G401 (cell line): ENCODE results near the gene METTL15. TPM values are rescaled to one million over a fixed set of nuclear protein-coding genes. Genes with fewer than 3 reads are reported as not detected.
"Not testable (repeated sequence)": the region's sequence is repeated elsewhere in the genome, so short reads cannot be mapped to it uniquely, and the experiment has no call there.

ENCODE experiments used
- DNase-seq: peaks from one replicate; pipeline ENCODE4 v3.0.0-alpha.2; 2015; ENCODE audit warnings: low spot score
- in situ Hi-C: cut with HindIII; loops from 2 replicates; pipeline ENCODE4 v1.10.0; 2016; ENCODE audit warnings: low sequenced_read_pairs, mixed read lengths
- total RNA-seq: library from RNA; depleted of rRNA; stranded (reverse); fragments of >200 nt; shearing (Covaris generic); gene quantifications from 2 replicates; pipeline ENCODE4 v1.2.3, GENCODE V29; 2014

Gene METTL15
- total RNA-seq, 1 experiment from 2014 or later, result 30.4 TPM

GRCh38 chr11:28152743-28153142 lies 44.6 kb downstream of the METTL15 start:
- in situ Hi-C loops, result no loop called here
- no peak for DNase-seq

GRCh38 chr11:28153586-28153985 lies 45.4 kb downstream of the METTL15 start:
- in situ Hi-C loops, result no loop called here
- no peak for DNase-seq

- no peak for DNase-seq
- in situ Hi-C loops, result no loop called here
Observed at GRCh38 chr11:28168718-28169117, 60.5 kb downstream of the METTL15 start.

GRCh38 chr11:28169816-28170215 lies 61.6 kb downstream of the METTL15 start:
- in situ Hi-C loops, result no loop called here
- no peak for DNase-seq

GRCh38 chr11:28170759-28171158 lies 62.6 kb downstream of the METTL15 start:
- no peak for DNase-seq
- in situ Hi-C loops, result no loop called here

GRCh38 chr11:28176351-28176750 lies 68.2 kb downstream of the METTL15 start:
- in situ Hi-C loops, result no loop called here
- DNase-seq, result no peak

- in situ Hi-C loops, result no loop called here
- DNase-seq, result no peak
Observed at GRCh38 chr11:28195449-28195848, 87.3 kb downstream of the METTL15 start.

GRCh38 chr11:28209906-28210305 lies 101.7 kb downstream of the METTL15 start:
- DNase-seq, result no peak

GRCh38 chr11:28222063-28222462 lies 113.9 kb downstream of the METTL15 start:
- in situ Hi-C loops, result not testable (repeated sequence)

More at GRCh38 chr11:28209906-28210305, 101.7 kb downstream of the METTL15 start:
- in situ Hi-C loops, result no loop called here

GRCh38 chr11:28223577-28223976 lies 115.4 kb downstream of the METTL15 start:
- DNase-seq, result no peak
- in situ Hi-C loops, result no loop called here

More at GRCh38 chr11:28222063-28222462, 113.9 kb downstream of the METTL15 start:
- not testable (repeated sequence) for DNase-seq

GRCh38 chr11:28223994-28224393 lies 115.8 kb downstream of the METTL15 start:
- DNase-seq, result no peak
- in situ Hi-C loops, result no loop called here

- no peak for DNase-seq
- in situ Hi-C loops, result no loop called here
Observed at GRCh38 chr11:28227460-28227859, 119.3 kb downstream of the METTL15 start.

- DNase-seq, result no peak
- in situ Hi-C loops, result no loop called here
Observed at GRCh38 chr11:28228196-28228895, 120.2 kb downstream of the METTL15 start.

- DNase-seq, result no peak
- in situ Hi-C loops, result no loop called here
Observed at GRCh38 chr11:28231475-28231874, 123.3 kb downstream of the METTL15 start.

GRCh38 chr11:28232649-28233048 lies 124.5 kb downstream of the METTL15 start:
- in situ Hi-C loops, result no loop called here
- DNase-seq, result no peak

- no peak for DNase-seq
- in situ Hi-C loops, result no loop called here
Observed at GRCh38 chr11:28241760-28242159, 133.6 kb downstream of the METTL15 start.

GRCh38 chr11:28242596-28242995 lies 134.4 kb downstream of the METTL15 start:
- DNase-seq, result no peak
- in situ Hi-C loops, result no loop called here

- in situ Hi-C loops, result no loop called here
Observed at GRCh38 chr11:28243061-28243460, 134.9 kb downstream of the METTL15 start.

GRCh38 chr11:28243581-28243980 lies 135.4 kb downstream of the METTL15 start:
- in situ Hi-C loops, result no loop called here
- DNase-seq, result no peak

More at GRCh38 chr11:28243061-28243460, 134.9 kb downstream of the METTL15 start:
- DNase-seq, result no peak

GRCh38 chr11:28245131-28245530 lies 136.9 kb downstream of the METTL15 start:
- no peak for DNase-seq
- in situ Hi-C loops, result no loop called here

- in situ Hi-C loops, result no loop called here
- no peak for DNase-seq
Observed at GRCh38 chr11:28250192-28250591, 142.0 kb downstream of the METTL15 start.
